GM18517 (cell line): Measurements from ENCODE around the gene ANXA6.
A peak's percentile ranks its signal among the peaks of the same experiment; 100 is the strongest.

Experiments
- ATAC-seq: cut with Tn5 transposase; IDR thresholded peaks from one replicate; pipeline ENCODE4 v1.9.1; 2021; ENCODE audit warnings: mild to moderate bottlenecking, moderate library complexity; ENCODE audit not compliant: unreplicated experiment

ANXA6 gene

DNA sequence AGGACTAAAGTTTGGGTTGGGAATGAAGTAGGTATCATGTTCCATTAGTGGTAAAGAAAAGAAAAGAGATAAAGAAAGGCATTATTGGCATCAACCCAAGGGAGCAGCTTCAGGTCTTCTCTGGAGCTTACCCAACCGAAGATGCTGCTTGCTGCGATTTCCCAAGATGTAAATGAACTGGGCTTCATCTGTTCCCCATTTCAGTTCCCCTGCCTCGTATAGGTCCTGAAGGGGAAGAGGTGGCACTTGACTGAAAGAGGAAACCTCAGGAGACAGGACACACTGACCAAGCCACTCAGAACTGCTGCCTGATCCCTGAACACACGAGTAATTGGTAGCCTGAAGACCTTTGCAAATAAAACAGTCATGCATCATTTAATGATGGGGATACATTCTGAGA is 24.6 kb downstream of the ANXA6 start:
- no peak for ATAC-seq

- ATAC-seq = no peak
Measured at GRCh38 chr5:151130922-151131891, 26.4 kb downstream of the ANXA6 start.

- no peak for ATAC-seq
Measured at GRCh38 chr5:151130235-151130921, 27.2 kb downstream of the ANXA6 start.

GRCh38 chr5:151128817-151129216 is 28.8 kb downstream of the ANXA6 start:
- ATAC-seq = no peak

GRCh38 chr5:151127926-151128325 is 29.7 kb downstream of the ANXA6 start:
- no peak for ATAC-seq

DNA sequence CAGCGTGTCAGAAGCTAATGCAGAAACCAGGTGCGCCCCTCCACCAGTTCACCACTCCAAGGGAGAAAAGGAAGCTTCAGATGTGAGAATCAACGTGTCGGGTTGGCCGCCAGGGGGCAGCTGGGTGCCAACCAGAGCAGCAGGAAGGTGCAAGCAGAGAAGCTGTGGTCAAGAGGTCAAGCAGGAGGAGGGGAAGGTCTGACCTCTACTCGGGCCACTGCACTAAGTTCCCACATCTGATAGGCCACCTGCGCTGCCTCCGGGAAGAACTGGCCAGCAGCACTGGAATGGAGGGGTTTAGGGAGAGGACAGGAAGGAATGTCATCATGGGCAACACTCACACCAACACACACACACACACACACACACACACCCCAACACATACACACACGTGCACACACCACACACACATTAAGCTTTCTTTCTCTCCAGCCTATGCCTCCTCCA is 31.4 kb downstream of the ANXA6 start:
- no peak for ATAC-seq

DNA sequence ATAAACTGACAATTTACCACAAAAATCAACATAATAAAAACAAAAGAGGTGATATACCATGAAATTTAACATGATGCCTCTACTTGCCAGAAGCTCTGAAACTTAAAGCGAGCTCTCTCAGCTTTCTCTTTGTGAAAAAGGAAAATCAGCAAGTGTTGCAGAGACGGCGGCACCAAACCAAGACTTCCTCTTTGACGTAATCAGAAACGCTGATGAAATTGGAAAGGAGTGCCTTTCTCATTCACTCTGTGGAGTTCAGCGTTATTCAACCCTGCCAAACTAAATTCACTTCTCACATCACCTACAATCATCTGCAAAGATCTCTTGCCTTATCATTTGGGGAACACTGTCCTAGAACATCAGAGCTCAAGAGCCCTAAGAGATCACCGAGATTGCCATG is 32.2 kb downstream of the ANXA6 start:
- ATAC-seq = peak; percentile 24

GRCh38 chr5:151123897-151124751 is 33.5 kb downstream of the ANXA6 start:
- ATAC-seq = peak; percentile 88

- no peak for ATAC-seq
Measured at GRCh38 chr5:151122828-151123227, 34.8 kb downstream of the ANXA6 start.

DNA sequence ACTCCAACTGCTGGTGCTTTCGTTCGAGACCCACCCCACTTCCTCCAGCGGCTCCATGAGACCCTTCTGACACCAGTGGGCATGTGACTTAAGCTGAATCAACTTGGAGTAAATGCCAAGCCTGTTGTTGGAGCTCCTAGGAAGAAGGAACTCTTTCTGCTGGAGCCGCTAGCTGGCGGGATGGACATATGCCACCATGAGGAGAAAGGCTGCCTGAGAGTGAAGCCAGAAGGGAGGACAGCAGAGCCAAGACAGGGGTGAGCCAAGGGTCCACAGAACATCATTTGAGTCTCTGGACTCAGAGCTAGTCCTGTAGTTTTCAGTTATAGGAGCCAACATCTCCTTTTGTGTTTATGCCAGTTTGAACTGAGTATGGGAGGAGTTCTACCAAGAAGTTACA is 35.9 kb downstream of the ANXA6 start:
- ATAC-seq = no peak

GRCh38 chr5:151121095-151121494 is 36.5 kb downstream of the ANXA6 start:
- no peak for ATAC-seq

DNA sequence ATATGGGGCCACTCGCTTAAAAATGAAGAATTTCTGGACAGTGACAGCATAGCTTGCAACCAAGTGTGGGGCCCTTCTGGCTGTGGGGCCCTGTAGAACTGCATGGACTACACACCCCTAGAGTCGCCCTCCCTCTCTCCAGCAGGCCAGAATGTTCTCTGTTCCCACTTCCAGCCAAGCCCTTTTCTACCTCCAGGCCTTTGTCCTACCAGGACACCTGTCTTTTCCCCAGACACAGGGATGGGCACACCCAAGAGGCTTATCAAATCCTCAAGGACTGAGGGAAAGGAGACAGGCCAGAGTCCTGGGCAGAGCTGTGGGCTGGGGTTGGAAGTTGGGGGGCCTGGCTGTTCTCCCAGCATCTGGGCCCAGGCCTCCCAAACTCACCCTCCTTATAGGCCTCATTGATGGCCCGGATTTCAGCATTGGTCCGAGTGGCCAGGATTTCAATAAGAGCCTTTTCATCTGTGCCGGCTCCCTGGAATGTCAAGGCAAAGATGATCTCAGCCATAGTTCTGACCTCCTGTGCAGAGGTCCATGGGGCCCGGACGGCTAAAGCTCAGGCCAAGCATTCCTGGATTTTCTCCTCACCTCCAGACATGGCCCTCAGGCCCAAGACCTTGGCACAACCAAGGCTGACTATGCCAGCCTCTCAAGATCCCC is 38.5 kb downstream of the ANXA6 start:
- no peak for ATAC-seq

DNA sequence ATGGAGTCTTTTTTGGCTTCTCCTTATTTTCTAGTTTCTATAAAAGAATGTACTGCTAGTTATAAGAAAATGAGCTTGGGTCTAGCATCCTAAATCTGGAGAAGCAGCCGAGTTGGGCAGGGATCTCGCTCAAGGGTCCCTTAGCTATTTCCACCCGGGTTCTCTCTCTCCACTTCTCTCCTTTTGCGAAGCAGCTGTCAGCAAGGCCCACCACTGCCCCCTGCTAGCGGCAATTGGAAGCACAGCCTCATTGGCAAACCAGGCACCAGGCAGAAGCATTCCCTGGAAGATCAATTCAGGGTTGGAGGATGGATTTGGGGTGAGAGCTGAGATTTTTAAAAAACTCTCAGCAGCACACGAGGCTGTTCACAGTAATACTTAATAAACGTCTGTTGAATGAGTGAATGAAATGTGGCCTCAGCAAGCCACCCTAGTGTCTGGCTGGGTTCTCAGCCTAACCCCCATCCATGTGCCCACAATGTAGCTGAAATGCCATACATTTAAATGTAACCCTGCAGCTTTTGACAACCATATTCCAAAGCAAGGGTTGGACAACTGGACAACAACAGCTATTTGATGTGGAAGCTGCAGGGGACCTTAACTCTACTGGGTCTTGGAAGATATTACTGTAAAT is 42.2 kb downstream of the ANXA6 start:
- no peak for ATAC-seq

- ATAC-seq = no peak
Measured at GRCh38 chr5:151113651-151114050, 43.9 kb downstream of the ANXA6 start.

GRCh38 chr5:151110992-151111391 is 46.6 kb downstream of the ANXA6 start:
- no peak for ATAC-seq

- no peak for ATAC-seq
Measured at GRCh38 chr5:151110122-151110681, 47.4 kb downstream of the ANXA6 start.

GRCh38 chr5:151108566-151108965 is 49.0 kb downstream of the ANXA6 start:
- no peak for ATAC-seq

DNA sequence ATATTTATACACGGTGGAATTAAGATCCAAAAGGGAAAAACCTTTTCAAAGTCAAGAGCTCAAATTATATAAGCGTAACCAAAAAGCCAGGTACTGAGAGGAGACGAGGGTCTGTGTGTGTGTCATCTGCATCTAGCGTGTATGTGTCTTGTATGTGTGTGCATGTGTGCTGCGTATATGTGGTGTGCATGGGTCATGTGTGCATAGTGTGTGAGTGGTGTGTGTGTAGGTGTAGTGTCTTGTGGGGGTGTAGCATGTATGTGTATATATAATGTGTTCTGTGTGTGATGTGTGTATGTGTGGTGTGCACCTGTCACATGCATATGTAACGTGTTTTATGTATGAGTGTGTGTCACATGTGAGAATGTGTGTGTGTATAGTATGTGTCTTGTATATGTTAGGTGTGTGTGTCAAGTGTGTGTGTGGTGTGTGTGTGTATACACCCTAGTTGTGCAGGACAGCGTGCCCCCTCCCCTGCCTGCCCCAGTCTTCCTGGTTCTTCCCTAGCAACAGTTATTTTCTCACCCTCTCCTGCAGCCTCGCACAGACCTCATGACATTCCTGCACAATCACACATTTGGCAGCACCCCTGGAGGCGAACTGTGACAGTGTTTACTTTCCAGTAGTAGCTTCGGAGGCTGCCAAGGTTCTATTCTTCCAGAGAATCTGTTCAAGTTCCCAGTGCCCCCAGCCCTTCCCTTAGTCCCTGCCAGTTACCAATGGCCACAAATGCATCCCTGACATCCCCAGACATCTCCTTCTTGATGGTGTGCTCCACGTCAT is 49.6 kb downstream of the ANXA6 start:
- no peak for ATAC-seq

GRCh38 chr5:151107084-151107483 is 50.5 kb downstream of the ANXA6 start:
- ATAC-seq = no peak
